ENCODE data around the gene B3GALNT1.

GRCh38 chr3:161043336-161044035 is 61.7 kb downstream of the B3GALNT1 start:
- TF ChIP-seq ZNF8 (CRISPR knock-in tag; IDR thresholded peaks at IDR 0.05), result no peak
- no peak for TF ChIP-seq ZNF70 (CRISPR knock-in tag; IDR thresholded peaks at IDR 0.05)
- no peak for TF ChIP-seq PPARA (CRISPR knock-in tag; IDR thresholded peaks at IDR 0.05; ENCODE audit: borderline replicate concordance)
- no peak for TF ChIP-seq ZFP30 (CRISPR knock-in tag; IDR thresholded peaks at IDR 0.05)
- no peak for TF ChIP-seq RARB (CRISPR knock-in tag; IDR thresholded peaks at IDR 0.05)
- no peak for TF ChIP-seq PATZ1 (CRISPR knock-in tag; IDR thresholded peaks at IDR 0.05; ENCODE audit: borderline replicate concordance)
- no peak for TF ChIP-seq ZFP3 (CRISPR knock-in tag; IDR thresholded peaks at IDR 0.05)
- no peak for TF ChIP-seq ARNTL (CRISPR knock-in tag; IDR thresholded peaks at IDR 0.05; ENCODE audit: borderline replicate concordance, low read depth)
- TF ChIP-seq, protein P1, sequence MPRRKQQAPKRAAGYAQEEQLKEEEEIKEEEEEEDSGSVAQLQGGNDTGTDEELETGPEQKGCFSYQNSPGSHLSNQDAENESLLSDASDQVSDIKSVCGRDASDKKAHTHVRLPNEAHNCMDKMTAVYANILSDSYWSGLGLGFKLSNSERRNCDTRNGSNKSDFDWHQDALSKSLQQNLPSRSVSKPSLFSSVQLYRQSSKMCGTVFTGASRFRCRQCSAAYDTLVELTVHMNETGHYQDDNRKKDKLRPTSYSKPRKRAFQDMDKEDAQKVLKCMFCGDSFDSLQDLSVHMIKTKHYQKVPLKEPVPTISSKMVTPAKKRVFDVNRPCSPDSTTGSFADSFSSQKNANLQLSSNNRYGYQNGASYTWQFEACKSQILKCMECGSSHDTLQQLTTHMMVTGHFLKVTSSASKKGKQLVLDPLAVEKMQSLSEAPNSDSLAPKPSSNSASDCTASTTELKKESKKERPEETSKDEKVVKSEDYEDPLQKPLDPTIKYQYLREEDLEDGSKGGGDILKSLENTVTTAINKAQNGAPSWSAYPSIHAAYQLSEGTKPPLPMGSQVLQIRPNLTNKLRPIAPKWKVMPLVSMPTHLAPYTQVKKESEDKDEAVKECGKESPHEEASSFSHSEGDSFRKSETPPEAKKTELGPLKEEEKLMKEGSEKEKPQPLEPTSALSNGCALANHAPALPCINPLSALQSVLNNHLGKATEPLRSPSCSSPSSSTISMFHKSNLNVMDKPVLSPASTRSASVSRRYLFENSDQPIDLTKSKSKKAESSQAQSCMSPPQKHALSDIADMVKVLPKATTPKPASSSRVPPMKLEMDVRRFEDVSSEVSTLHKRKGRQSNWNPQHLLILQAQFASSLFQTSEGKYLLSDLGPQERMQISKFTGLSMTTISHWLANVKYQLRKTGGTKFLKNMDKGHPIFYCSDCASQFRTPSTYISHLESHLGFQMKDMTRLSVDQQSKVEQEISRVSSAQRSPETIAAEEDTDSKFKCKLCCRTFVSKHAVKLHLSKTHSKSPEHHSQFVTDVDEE (CRISPR knock-in tag; IDR thresholded peaks at IDR 0.05), result no peak
- no peak for TF ChIP-seq BACH2 (CRISPR knock-in tag; IDR thresholded peaks at IDR 0.05; ENCODE audit: borderline replicate concordance)
- TF ChIP-seq ISL1 (CRISPR knock-in tag; IDR thresholded peaks at IDR 0.05), result no peak
- TF ChIP-seq, protein P2, sequence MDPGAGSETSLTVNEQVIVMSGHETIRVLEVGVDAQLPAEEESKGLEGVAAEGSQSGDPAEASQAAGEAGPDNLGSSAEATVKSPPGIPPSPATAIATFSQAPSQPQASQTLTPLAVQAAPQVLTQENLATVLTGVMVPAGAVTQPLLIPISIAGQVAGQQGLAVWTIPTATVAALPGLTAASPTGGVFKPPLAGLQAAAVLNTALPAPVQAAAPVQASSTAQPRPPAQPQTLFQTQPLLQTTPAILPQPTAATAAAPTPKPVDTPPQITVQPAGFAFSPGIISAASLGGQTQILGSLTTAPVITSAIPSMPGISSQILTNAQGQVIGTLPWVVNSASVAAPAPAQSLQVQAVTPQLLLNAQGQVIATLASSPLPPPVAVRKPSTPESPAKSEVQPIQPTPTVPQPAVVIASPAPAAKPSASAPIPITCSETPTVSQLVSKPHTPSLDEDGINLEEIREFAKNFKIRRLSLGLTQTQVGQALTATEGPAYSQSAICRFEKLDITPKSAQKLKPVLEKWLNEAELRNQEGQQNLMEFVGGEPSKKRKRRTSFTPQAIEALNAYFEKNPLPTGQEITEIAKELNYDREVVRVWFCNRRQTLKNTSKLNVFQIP (CRISPR knock-in tag; IDR thresholded peaks at IDR 0.05; ENCODE audit: borderline replicate concordance, low read depth), result no peak
- TF ChIP-seq GLIS3 (CRISPR knock-in tag; IDR thresholded peaks at IDR 0.05), result no peak

All from SK-N-SH treated with all-trans-retinoic acid at 6 μM for 48 hours (cell line).